DND-41 (cell line): Measurements from ENCODE around the gene METTL24.

Experiments
- ATAC-seq: fragments of 200-7000 bp; cut with Tn5 transposase; 3 replicates; pipeline ENCODE4 v1.9.1; 2021; ENCODE audit warnings: low read depth; ENCODE audit not compliant: insufficient read depth
- DNase-seq: peaks from one replicate; pipeline ENCODE4 v3.0.0-alpha.2; 2020
- H2AFZ ChIP-seq: 2 replicates; pipeline ENCODE4 v1.6.0; 2012; ENCODE audit warnings: low read depth, low read length
- H3K27ac ChIP-seq: 2 replicates; pipeline ENCODE4 v1.5.1; 2012; ENCODE audit warnings: low read length, inconsistent platforms
- H3K27me3 ChIP-seq: fragments of 200-600 bp; sonication (generic); 2 replicates; pipeline ENCODE4 v1.6.0; 2012; ENCODE audit warnings: low read length, mild to moderate bottlenecking, inconsistent platforms; ENCODE audit not compliant: insufficient read depth, poor library complexity
- H3K36me3 ChIP-seq: 2 replicates; pipeline ENCODE4 v1.5.1; 2012; ENCODE audit warnings: low read length, inconsistent platforms; ENCODE audit not compliant: insufficient read depth
- H3K4me1 ChIP-seq: 2 replicates; pipeline ENCODE4 v1.5.1; 2012; ENCODE audit warnings: mild to moderate bottlenecking, low read length; ENCODE audit not compliant: insufficient read depth
- H3K4me2 ChIP-seq: 2 replicates; pipeline ENCODE4 v1.6.0; 2012; ENCODE audit warnings: mild to moderate bottlenecking, moderate library complexity, low read length, inconsistent platforms; ENCODE audit not compliant: insufficient read depth
- H3K4me3 ChIP-seq, 2 experiments: fragments of 200-600 bp in 1 of 2; shearing (Covaris generic) in 1 of 2; 2 replicates each; pipeline ENCODE4 v1.5.1; 2012 to 2016; ENCODE audit warnings: inconsistent platforms in 2 of 2, low read length in 2 of 2, mild to moderate bottlenecking in 2 of 2, low read depth in 1 of 2, moderate library complexity in 1 of 2
- H3K79me2 ChIP-seq: 2 replicates; pipeline ENCODE4 v1.6.0; 2012; ENCODE audit warnings: low read length, inconsistent platforms; ENCODE audit not compliant: insufficient read depth
- H3K9ac ChIP-seq: 2 replicates; pipeline ENCODE4 v1.6.0; 2012; ENCODE audit warnings: low read depth, mild to moderate bottlenecking, inconsistent platforms, low read length, moderate library complexity
- H3K9me3 ChIP-seq: 2 replicates; pipeline ENCODE4 v1.5.1; 2012; ENCODE audit warnings: low read length, moderate library complexity, mild to moderate bottlenecking, inconsistent platforms; ENCODE audit not compliant: insufficient read depth, severe bottlenecking
- H4K20me1 ChIP-seq: 2 replicates; pipeline ENCODE4 v1.6.0; 2012; ENCODE audit warnings: low read length; ENCODE audit not compliant: insufficient read depth
- EZH2 ChIP-seq: IDR thresholded peaks from 3 replicates; pipeline ENCODE4 v1.6.1; 2012; ENCODE audit warnings: borderline replicate concordance, low read depth, mild to moderate bottlenecking, moderate library complexity, low read length, inconsistent platforms; ENCODE audit not compliant: severe bottlenecking
- TF ChIP-seq, protein P1 (sequence below): IDR thresholded peaks from 2 replicates; pipeline ENCODE4 v1.5.1; 2012; ENCODE audit warnings: borderline replicate concordance, low read length, moderate library complexity, mild to moderate bottlenecking; ENCODE audit not compliant: poor library complexity, severe bottlenecking; ENCODE audit errors: extremely low read depth

The METTL24 gene

DNA sequence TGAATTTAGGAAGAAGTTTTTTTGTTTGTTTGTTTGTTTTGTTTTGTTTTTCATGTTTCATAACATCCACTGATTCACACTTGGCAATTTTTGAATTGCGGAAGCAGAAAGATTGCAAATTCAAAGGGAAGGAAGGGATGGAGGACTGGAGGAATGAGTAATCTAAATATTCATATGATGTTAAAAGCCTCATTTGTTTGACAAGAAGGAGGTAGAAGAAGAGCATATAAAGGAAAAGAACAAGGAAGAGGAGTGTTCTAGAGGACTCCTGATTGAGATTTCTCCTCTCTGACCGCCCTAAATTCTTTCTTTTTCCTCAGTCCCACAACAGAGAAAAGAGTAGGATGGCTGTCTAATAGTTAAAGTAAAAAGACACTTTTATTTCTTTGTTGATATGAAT lies 88.5 kb downstream of the METTL24 start:
- no peaks in the 10 kb centered on the region for H4K20me1 ChIP-seq
- H3K4me1 ChIP-seq, result no peaks in the 10 kb centered on the region

DNA sequence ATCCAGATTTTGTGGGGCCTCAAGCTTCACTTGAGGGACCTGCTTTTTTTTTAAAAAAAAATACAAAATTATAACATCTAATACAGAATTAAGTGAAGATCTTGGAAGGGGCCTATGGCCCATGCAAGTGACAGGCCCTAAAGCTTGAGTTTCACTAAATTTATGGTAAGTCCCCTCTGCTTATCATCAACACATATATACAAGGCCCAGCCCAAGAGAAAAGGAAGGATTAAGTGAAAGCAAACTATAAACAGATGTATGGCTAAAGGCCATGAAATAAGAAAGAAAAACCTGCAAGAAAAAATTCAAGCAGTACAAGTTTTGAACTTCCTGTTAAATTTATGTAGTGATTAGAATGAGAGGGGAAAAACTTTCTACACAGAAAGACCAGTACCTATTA lies 91.2 kb downstream of the METTL24 start:
- H3K4me1 ChIP-seq, result no peaks in the 10 kb centered on the region
- no peak overlapping the region for H3K4me3 ChIP-seq
- H3K79me2 ChIP-seq, result no peaks in the 10 kb centered on the region
- H3K36me3 ChIP-seq, result no peaks in the 10 kb centered on the region
- no peaks in the 10 kb centered on the region for H3K9me3 ChIP-seq
- H3K4me2 ChIP-seq, result no peak overlapping the region
- H2AFZ ChIP-seq, result no peak overlapping the region
- ATAC-seq, result no peak
- TF ChIP-seq, protein P1, sequence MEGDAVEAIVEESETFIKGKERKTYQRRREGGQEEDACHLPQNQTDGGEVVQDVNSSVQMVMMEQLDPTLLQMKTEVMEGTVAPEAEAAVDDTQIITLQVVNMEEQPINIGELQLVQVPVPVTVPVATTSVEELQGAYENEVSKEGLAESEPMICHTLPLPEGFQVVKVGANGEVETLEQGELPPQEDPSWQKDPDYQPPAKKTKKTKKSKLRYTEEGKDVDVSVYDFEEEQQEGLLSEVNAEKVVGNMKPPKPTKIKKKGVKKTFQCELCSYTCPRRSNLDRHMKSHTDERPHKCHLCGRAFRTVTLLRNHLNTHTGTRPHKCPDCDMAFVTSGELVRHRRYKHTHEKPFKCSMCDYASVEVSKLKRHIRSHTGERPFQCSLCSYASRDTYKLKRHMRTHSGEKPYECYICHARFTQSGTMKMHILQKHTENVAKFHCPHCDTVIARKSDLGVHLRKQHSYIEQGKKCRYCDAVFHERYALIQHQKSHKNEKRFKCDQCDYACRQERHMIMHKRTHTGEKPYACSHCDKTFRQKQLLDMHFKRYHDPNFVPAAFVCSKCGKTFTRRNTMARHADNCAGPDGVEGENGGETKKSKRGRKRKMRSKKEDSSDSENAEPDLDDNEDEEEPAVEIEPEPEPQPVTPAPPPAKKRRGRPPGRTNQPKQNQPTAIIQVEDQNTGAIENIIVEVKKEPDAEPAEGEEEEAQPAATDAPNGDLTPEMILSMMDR, result no peak
- TF ChIP-seq EZH2, result no peak
- no peak for DNase-seq
- no peak overlapping the region for H3K27ac ChIP-seq
- no peaks in the 10 kb centered on the region for H4K20me1 ChIP-seq
- no peaks in the 10 kb centered on the region for H3K27me3 ChIP-seq
- no peak overlapping the region for H3K9ac ChIP-seq

More for the DNA sequence above, 88.5 kb downstream of the METTL24 start:
- H3K79me2 ChIP-seq, result no peaks in the 10 kb centered on the region
- ATAC-seq (no peak), DNase-seq (no peak)
- no peaks in the 10 kb centered on the region for H3K9me3 ChIP-seq
- no peak overlapping the region for H3K4me2 ChIP-seq
- H3K27me3 ChIP-seq, result no peaks in the 10 kb centered on the region
- H3K27ac ChIP-seq, result no peak overlapping the region
- H3K36me3 ChIP-seq, result no peaks in the 10 kb centered on the region
- H3K4me3 ChIP-seq, result no peak overlapping the region
- no peak overlapping the region for H2AFZ ChIP-seq
- TF ChIP-seq EZH2, result no peak
- TF ChIP-seq, protein P1, result no peak
- H3K9ac ChIP-seq, result no peak overlapping the region

DNA sequence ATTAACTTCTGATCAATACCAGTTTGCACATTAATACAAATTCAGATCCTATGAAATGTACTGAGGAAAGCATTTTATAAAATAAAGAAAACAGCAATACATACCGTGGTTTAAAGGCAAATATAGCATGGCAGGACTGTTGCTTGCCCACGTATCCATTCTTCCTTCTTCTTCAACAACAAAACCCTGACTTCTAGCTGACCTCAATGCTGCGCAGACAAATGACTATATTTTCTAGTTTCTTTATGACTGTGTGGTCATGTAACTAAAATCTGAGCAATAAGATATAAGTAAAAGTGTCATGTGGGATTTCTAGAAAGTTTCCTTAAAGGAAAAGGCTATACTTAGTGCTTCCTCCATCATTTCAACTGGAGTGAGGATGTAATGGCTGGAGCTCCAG lies 92.9 kb downstream of the METTL24 start:
- Histone ChIP-seq H3K4me1 (no peaks in the 10 kb centered on the region), H3K27me3 (no peaks in the 10 kb centered on the region), H4K20me1 (no peaks in the 10 kb centered on the region), H3K9ac (no peak overlapping the region), H3K4me2 (no peak overlapping the region), H3K36me3 (no peaks in the 10 kb centered on the region), H3K27ac (no peak overlapping the region), H2AFZ (no peak overlapping the region), H3K4me3 (no peak overlapping the region), H3K79me2 (no peaks in the 10 kb centered on the region), H3K9me3 (no peaks in the 10 kb centered on the region)
- ATAC-seq (no peak), DNase-seq (no peak)
- TF ChIP-seq, protein P1, result no peak
- no peak for TF ChIP-seq EZH2

DNA sequence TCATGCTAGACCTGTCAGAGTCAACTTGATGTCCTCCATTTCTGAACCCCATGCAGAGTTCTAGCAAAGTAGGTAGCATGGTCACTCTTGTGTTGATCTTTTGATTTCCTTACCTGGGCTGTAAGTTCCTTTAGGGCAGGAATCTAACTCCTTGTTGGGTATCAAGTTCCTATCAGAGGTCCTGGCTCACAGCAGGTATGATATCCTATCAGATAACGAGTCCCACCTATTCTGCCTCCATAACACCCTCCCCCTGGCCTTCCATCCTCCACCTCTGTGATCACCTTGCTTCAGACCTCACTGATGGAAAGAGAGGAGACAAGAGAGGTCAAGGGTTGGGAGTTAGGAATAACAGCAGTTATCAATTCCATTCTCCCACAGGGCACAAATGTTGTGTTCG lies 101.8 kb downstream of the METTL24 start:
- Histone ChIP-seq H3K4me2 (no peak overlapping the region), H3K9ac (no peak overlapping the region), H3K4me1 (no peaks in the 10 kb centered on the region), H3K79me2 (no peaks in the 10 kb centered on the region), H4K20me1 (no peaks in the 10 kb centered on the region), H3K4me3 (no peak overlapping the region), H3K9me3 (no peaks in the 10 kb centered on the region), H3K27ac (no peak overlapping the region), H3K36me3 (no peaks in the 10 kb centered on the region), H3K27me3 (no peaks in the 10 kb centered on the region), H2AFZ (no peak overlapping the region)
- TF ChIP-seq EZH2, result no peak
- TF ChIP-seq, protein P1, result no peak
- ATAC-seq (no peak), DNase-seq (no peak)
